H54 (cell line): Measurements from ENCODE around the gene BABAM2.

Experiments used
- DNase-seq: peaks from one replicate; pipeline ENCODE4 v3.0.0; 2011; ENCODE audit warnings: low spot score, mixed read lengths; ENCODE audit not compliant: insufficient read length
- FAIRE-seq: peaks from 3 replicates; lab custom pipeline; 2011; peaks lifted over from hg19 to GRCh38; lab: Jason Lieb, UNC
- POLR2A ChIP-seq: IDR thresholded peaks from 2 replicates; pipeline ENCODE4 v1.6.1; 2011; ENCODE audit warnings: low read depth, mild to moderate bottlenecking, low read length

Gene BABAM2

DNA sequence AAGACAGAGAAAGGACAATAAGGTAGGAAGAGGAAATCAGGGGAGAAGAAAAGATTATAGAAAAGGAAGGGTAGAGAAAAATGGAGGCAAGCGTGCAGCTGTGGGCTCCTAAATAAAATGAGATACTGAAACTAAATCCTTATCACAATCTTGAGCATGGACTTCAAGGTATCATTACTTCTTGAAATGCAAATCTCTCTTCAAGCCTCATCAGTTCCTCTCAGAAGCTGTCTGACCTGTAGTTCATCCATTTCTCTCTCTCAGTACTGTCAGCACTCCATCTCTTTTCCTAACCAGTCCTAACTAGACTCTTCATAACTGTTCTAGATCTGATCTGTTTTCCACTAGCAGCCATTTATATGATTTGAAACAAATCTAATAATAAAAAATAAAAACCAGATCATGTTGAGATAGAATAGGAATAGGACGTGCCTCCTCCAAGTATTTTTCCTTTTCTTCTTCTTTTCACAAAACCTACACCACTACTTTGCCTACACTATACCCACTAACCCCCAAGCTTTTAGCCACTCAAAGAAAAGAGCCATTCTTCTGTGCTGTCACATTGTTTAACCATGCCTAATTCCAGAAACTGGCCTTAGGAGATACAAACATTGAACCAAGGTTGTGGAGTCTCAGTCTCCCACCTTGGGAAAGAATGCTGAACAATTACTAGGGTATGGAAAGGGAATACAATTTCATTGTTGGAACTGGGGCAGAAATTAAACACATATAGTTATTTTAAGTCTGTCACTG, 21.1 kb downstream of the BABAM2 start:
- DNase-seq: no peak
- no peak for TF ChIP-seq POLR2A
- no peak for FAIRE-seq

DNA sequence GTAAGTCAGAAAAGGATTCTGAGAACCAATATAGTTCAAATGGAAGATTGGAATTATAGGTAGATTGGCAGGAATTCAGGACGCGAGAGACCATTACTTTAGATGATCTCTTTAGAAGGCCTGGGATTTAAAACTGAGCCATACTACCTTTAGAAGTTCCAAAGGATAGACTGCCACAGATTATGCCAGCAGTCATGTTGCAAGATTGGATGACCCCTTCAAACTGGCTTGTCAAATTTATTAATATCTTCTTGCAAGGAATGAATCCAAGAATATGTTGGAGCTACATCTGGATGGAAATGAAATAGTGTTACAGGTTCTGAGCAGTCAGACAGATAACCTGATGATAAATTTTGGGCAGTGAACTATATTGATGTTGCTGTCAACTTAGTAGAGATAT, 22.0 kb downstream of the BABAM2 start:
- no peak for FAIRE-seq
- no peak for TF ChIP-seq POLR2A
- no peak for DNase-seq

DNA sequence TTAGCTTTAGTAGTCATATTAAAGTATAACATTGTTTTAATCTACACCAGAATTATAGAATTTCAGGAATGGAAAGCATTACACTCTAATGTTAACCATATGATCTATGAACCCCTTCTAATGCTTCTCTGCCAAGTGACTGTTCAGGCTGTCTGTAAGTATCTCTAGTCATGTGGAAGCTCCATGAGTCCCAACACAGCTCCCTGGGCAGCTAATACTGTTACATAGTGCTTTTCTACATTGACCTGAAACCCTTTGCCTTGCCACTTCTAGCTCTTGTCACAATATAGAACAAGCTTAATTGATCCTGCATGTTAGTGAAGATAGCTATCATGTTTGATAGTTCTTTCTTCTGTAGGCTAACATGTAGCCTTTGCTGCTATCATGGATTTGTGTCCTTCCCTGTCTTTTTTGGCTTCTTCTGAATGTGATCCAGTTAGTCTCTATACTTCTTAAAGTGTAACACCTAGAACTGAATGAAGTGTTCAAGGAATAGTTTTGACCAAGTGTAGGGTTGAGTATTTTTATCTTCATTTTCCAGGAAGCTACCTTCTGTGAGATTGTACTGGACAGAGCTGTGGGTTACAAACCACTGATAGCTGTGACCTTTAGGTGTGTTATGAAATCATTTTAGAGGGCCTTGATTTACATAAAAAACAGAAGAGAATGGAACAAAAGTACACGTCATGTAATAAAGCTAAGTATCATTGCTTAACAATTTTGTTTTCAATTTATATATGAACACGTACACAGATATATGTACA, 23.7 kb downstream of the BABAM2 start:
- FAIRE-seq: no peak
- no peak for TF ChIP-seq POLR2A
- DNase-seq: no peak

DNA sequence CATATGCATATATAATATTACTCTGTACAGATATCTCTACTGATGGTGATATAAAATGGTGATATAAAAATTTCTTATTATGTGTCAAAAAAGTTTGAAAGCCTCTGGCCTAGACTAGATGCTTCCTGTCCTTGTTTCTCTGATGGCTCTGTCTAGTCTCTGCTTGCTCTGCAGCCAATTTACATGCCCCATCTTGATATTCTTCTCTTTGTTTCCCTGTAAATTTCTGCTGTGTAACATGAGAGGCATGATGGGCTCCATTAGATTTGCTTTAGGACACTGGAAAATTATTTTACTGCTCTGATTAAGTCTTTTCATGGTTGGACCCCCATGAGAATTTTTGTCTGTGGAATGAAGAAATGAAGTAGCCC, 24.3 kb downstream of the BABAM2 start:
- FAIRE-seq (no peak), DNase-seq (no peak)
- TF ChIP-seq POLR2A: no peak

DNA sequence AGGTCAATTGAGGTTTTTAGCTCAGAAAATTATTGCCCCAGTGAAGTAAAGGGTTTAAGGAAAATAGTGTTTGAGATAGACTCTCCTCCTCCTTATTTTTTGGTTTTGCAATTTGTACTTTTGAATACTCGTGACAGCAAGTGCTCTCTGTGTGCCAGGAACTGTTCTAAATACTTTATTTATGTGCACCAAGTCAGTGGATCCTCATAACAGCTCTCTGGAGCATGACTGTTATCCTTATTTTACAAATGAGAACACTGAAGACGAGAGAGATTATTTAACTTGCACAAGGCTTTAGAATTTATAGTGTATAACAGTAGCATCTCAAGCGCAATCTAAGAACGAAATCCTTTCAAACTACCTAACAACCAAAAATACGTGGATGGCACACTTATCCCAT, 24.7 kb downstream of the BABAM2 start:
- no peak for TF ChIP-seq POLR2A
- FAIRE-seq: no peak

DNA sequence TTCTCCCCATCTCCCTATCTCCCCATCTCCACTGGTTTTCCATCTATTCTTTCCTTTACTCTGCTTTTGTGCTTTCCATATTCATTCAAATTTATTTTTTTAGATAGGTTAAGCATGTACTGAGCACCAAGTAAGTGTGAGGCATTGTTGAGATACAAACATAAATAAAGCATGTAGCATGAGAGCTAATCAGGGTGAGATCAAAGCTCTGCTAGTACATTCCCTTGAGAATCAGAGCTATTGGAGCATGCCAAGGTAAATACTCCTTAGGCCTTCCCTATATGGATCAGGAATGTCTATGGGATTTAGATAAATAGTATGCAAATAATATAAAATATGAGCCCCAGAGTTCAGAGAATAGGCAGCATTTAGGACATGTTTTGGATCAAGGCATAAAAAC, 25.3 kb downstream of the BABAM2 start:
- DNase-seq: no peak
- no peak for FAIRE-seq
- no peak for TF ChIP-seq POLR2A

More for the DNA sequence above, 24.7 kb downstream of the BABAM2 start:
- no peak for DNase-seq

DNA sequence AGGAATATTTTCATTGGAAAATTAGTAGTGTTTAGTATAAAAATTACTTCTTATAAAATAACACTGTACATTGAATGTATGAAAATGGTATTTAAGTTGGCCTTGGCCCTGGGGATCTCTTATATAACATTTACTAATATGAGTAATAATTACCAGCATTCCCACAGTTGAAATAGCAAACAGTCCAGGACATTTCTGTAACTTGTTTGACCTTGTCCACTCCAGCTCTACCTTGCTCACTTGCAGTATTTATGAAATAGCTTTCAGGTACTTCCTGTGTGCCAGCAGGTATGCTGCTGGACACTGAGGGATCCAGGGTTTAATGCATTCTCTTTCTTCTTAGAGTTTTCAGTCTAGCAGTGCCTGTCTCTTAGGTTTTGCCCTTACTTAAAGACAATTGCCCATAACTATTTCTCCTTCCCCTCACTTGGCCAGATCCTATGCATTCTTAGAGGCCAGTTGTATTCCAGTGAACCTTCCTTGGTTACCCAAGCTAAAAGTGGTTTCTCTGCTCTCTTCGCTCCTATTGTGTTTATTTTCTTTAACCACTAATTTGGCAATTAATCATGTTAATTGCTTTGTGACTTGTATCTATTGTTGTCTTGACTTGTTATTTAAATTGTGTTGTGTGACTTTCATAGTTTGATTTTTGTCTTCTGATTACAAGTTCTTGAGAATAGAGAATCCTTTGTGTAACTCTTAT, 25.9 kb downstream of the BABAM2 start:
- DNase-seq (no peak), FAIRE-seq (peak; percentile 11)

DNA sequence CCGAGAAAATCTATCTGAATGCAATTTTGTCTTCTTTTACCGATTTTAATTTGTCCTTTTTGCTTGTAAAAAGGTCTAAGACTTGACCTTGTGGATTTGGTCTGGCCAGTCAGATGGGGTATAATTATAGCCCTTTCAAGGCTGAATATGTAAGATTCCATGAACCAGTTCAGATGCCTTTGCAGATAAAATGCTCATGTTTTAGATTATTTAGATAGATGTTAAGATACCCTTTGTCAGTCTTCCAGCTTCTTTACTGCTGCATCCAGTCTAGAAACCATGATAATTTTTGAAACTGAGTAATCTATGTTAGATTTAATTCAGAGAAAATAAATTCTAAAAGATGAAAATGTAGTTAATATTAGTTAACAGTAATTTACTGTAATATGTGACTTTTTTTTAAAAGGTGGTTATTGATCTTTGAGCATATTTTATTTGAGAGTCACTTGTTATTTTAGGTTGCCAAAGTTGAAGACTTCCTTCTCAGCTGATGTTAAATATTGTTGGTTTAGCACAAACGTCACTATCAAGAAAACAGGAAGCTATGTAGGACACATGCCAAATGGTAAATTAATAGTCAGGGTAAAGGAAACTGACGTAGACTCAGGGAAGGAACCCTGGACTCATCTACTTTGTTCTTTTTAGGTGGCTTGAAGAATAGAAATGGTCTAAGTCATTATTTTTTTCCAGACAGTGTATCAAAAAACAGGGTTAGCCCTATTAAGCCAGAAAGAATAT, 29.8 kb downstream of the BABAM2 start:
- TF ChIP-seq POLR2A: no peak
- FAIRE-seq: peak; percentile 85
- DNase-seq: no peak

More for the DNA sequence above, 25.9 kb downstream of the BABAM2 start:
- no peak for TF ChIP-seq POLR2A

DNA sequence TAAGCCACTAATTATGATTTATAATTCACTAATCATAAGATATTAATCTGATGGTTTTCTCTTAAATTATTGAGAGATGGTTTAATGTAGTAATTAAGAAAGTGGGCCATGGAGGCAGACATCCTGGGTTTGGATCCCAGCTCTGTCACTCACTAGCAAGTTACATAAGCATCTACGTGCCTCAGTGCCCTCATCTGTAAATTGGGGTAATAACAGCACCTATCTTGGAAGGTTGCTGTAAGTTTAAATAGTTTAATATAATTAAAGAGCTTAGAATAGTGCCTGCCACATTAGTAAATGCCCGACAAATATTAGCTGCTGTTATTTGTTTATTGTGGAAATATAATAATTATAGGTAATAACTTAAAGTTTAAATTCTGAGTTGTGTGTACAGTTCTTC, 30.9 kb downstream of the BABAM2 start:
- no peak for DNase-seq
- TF ChIP-seq POLR2A: no peak
- FAIRE-seq: no peak

DNA sequence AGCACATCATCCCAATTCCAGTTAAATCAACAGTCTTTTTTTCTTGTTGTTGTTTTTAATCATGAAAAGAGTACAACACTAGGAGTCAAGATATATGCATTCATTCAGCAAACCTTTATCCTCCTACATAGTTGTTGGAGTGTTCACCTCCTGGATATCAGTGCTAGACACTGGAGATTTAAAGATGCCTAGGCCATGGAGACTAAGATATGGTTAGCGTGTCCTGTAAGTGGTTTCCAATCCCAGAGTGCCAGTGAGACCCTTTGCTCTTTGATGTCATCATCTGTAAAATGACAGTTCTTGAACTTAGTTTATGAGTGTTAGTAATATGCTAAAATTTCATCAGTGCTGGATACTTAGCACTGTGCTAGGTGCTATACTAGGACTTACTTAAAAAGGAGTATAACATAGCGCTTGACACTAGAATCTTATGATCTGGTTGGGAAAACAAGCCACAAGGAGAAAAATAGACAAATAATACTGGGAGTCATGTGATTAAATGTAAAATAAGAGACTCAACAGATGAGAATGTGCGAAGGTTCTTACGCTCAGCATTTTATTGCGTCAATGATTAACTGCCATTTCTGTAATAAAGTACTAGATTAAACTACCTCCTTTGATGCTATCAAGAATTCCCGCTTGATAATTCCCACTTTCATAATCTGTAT, 31.5 kb downstream of the BABAM2 start:
- no peak for TF ChIP-seq POLR2A
- no peak for DNase-seq
- peak; percentile 85 for FAIRE-seq

DNA sequence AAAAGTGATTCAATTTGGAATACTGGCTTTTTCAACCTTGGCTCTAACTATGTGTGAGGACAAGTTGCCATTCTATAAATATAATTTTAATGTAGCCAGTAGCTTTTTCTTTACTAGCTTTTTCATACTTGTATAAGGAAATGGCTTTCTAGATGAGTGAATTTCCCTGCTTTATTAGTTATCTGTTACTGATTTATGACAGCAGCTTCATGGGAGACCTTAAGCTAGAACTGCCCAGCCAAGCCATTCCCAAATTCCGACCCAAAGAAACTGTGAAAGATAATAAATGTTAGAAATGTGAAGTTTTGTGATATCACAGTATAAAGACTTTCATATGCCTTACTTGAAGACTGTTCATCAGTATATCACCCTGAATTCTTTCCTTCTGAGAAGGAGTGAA, 32.3 kb downstream of the BABAM2 start:
- DNase-seq (no peak), FAIRE-seq (no peak)
- TF ChIP-seq POLR2A: no peak

DNA sequence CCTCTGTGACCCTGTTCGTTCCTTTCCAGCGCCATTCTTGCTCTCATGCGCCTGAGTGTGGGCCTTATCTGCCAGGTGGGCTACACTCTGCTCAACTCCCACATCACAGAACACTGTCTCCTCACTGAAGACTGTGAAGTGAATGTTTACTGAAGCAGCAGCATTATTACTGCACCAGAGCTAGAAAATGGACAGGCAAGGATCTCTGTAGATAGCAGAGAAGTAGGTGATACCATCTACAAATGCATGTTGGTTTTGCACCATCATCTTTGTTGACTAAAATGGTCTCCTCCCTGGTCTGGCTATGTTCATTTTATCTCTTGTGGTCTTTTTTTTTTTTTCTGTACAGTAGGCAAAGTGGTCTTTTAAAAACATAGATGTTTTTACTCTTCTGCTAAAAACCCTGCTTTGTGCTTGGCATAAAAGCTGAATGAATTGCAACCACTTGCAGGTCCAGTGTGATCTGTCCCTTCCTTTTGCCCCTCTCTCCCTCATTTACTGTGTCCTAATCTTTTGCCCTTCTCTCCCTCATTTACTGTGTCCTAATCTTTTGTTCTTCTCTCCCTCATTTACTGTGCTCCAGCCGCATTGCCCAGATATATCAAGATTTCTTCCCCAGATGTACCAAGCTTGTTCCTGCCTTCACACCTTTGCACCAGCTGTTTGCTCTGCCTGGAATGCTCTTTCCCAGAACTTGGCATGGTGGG, 35.4 kb downstream of the BABAM2 start:
- no peak for FAIRE-seq
- DNase-seq: no peak
- no peak for TF ChIP-seq POLR2A
